K562 (cell line): Measurements from ENCODE around the gene ERI2. TPM values are rescaled to one million over a fixed set of nuclear protein-coding genes. Genes with fewer than 3 reads are reported as not detected.

Source experiments
- ATAC-seq: fragments of 200-7000 bp; cut with Tn5 transposase; 3 replicates; pipeline ENCODE4 v1.9.1; 2020; ENCODE audit warnings: moderate library complexity
- BruUV-seq: library from RNA; stranded (reverse); fragments of 400-500 nt; replicated peaks from 2 replicates; lab custom pipeline; 2021; lab: Mats Ljungman, UMichigan
- CTCF ChIA-PET: fragments of 300-600 bp; formaldehyde crosslinking; extraction: SDS; loops from one replicate; lab custom pipeline; 2021; ENCODE audit warnings: low intra/inter-chr PET ratio; lab: Yijun Ruan, JAX
- POLR2A ChIA-PET: fragments of 300-600, 350-650 bp; sonication (Branson Sonifier 250); formaldehyde crosslinking; extraction: SDS; loops from one replicate; lab custom pipeline; 2021; ENCODE audit warnings: antibody characterized with exemption, inconsistent platforms; lab: Yijun Ruan, JAX
- DNase-seq, 4 experiments: peaks; one replicate each; pipeline versions ENCODE4 v3.0.0 to v3.0.0-alpha.2; 2011 to 2018; ENCODE audit warnings: low spot score in 3 of 4, mixed read lengths in 3 of 4; ENCODE audit errors: extremely low read depth in 1 of 4
- FAIRE-seq: peaks from 2 replicates; lab custom pipeline; 2011; peaks lifted over from hg19 to GRCh38; lab: Jason Lieb, UNC
- H2AFZ ChIP-seq: 2 replicates; pipeline ENCODE4 v1.6.0; 2011; ENCODE audit warnings: low read depth, low read length, control low read depth, inconsistent platforms
- H3K27ac ChIP-seq: fragments of 200-600 bp; 3 replicates; pipeline ENCODE4 v1.8.0; 2011; ENCODE audit warnings: low read depth, mild to moderate bottlenecking, control low read depth, inconsistent platforms, low read length, moderate library complexity, mixed read lengths; ENCODE audit errors: extremely low read depth
- H3K27me3 ChIP-seq, 2 experiments: fragments of 300-600 bp in 1 of 2; 2 replicates in 1 of 2; 3 replicates in 1 of 2; pipeline versions ENCODE4 v1.6.0 to v1.8.0; 2011; ENCODE audit warnings: inconsistent platforms in 2 of 2, low read length in 2 of 2, mild to moderate bottlenecking in 1 of 2, mixed read lengths in 1 of 2, moderate library complexity in 1 of 2; ENCODE audit not compliant: control insufficient read depth in 2 of 2, insufficient read depth in 2 of 2
- H3K36me3 ChIP-seq: fragments of 300-600 bp; 3 replicates; pipeline ENCODE4 v1.8.0; 2011; ENCODE audit warnings: mild to moderate bottlenecking, low read length, inconsistent platforms; ENCODE audit not compliant: control insufficient read depth, insufficient read depth
- H3K4me1 ChIP-seq, 2 experiments: fragments of 200-600 bp in 1 of 2; replicated peaks in 1 of 2; 2 replicates in 1 of 2; 3 replicates in 1 of 2; pipeline versions ENCODE4 v1.5.1 to v1.8.0; 2011; ENCODE audit warnings: inconsistent platforms in 2 of 2, low read length in 2 of 2, mild to moderate bottlenecking in 1 of 2, mixed read lengths in 1 of 2, moderate library complexity in 1 of 2; ENCODE audit not compliant: control insufficient read depth in 2 of 2, insufficient read depth in 2 of 2
- H3K4me2 ChIP-seq: 2 replicates; pipeline ENCODE4 v1.6.1; 2011; ENCODE audit warnings: low read length, control low read depth, inconsistent platforms, mixed read lengths; ENCODE audit not compliant: insufficient read depth
- H3K4me3 ChIP-seq: fragments of 200-600 bp; sonication (generic), shearing (Covaris generic); 2 replicates; pipeline ENCODE4 v1.5.1; 2016; ENCODE audit warnings: control low read depth, inconsistent platforms
- H3K79me2 ChIP-seq: fragments of 200-600 bp; 3 replicates; pipeline ENCODE4 v1.8.0; 2011; ENCODE audit warnings: low read length, inconsistent platforms; ENCODE audit not compliant: control insufficient read depth, insufficient read depth
- H3K9ac ChIP-seq, 2 experiments: 2 replicates each; pipeline versions ENCODE4 v1.6.0 to v1.6.1; 2011; ENCODE audit warnings: low read depth in 2 of 2, low read length in 2 of 2, control low read depth in 1 of 2, inconsistent platforms in 1 of 2, mild to moderate bottlenecking in 1 of 2, mixed read lengths in 1 of 2; ENCODE audit not compliant: insufficient read depth in 1 of 2
- H3K9me1 ChIP-seq: one replicate; pipeline ENCODE4 v1.6.0; 2011; ENCODE audit warnings: inconsistent platforms, mild to moderate bottlenecking, low read length, moderate library complexity; ENCODE audit not compliant: control insufficient read depth, insufficient read depth
- H3K9me3 ChIP-seq: replicated peaks from 2 replicates; pipeline ENCODE4 v1.5.1; 2011; ENCODE audit warnings: low read depth, low read length, inconsistent platforms; ENCODE audit not compliant: control insufficient read depth, insufficient read depth
- H4K20me1 ChIP-seq: replicated peaks from 2 replicates; pipeline ENCODE4 v1.6.1; 2011; ENCODE audit warnings: low read length, inconsistent platforms, mixed read lengths; ENCODE audit not compliant: control insufficient read depth, insufficient read depth
- C11orf30 ChIP-seq: fragments of 450-650 bp; IDR thresholded peaks from 2 replicates; pipeline ENCODE4 v1.6.1; 2016; ENCODE audit warnings: low read depth, mild to moderate bottlenecking
- IRF9 ChIP-seq: fragments of 450-650 bp; IDR thresholded peaks from 2 replicates; pipeline ENCODE4 v1.6.1; 2016; ENCODE audit warnings: missing biosample characterization, missing genetic modification characterization
- NKRF ChIP-seq: fragments of 450-650 bp; IDR thresholded peaks from 2 replicates; pipeline ENCODE4 v1.6.1; 2016; ENCODE audit warnings: borderline replicate concordance
- ZC3H4 ChIP-seq: sonication (generic); formaldehyde crosslinking; IDR thresholded peaks from 2 replicates; pipeline ENCODE4 v1.9.0; 2021; ENCODE audit warnings: missing genetic modification reagents, borderline replicate concordance
- ZNF316 ChIP-seq: fragments of 450-650 bp; IDR thresholded peaks from 2 replicates; pipeline ENCODE4 v1.6.1; 2016
- ZNF639 ChIP-seq, 2 experiments: fragments of 200-800 bp in 1 of 2; sonication (Bioruptor generic) in 1 of 2; sonication (generic) in 1 of 2; formaldehyde crosslinking in 1 of 2; IDR thresholded peaks in 1 of 2; conservative IDR thresholded peaks in 1 of 2; 2 replicates each; pipeline versions ENCODE4 v1.5.0 to v1.6.1; 2016 to 2020; ENCODE audit warnings: missing compliant biosample characterization in 1 of 2, missing genetic modification characterization in 1 of 2, missing genetic modification reagents in 1 of 2
- WGBS: fragments of 100-300 bp; shearing (Covaris generic); methylation state at CpG from one replicate; pipeline ENCODE4 v1.1.6; 2016; ENCODE audit warnings: low coverage, mixed read lengths; ENCODE audit not compliant: insufficient coverage; ENCODE audit errors: missing lambda C conversion rate; 5-methylcytosine and 5-hydroxymethylcytosine counted together
- in situ Hi-C: fragments of 300-500 bp; cut with MboI; formaldehyde crosslinking; loops from 4 replicates; pipeline ENCODE4 v1.15.0; 2018; ENCODE audit warnings: inconsistent platforms, mixed read lengths
- intact Hi-C: fragments of 100-400 bp; cut with micrococcal nuclease; formaldehyde crosslinking; loops from 2 replicates; pipeline ENCODE4 v1.14.2; 2022
- polyA plus RNA-seq, 8 experiments: library from polyadenylated mRNA; depleted of rRNA in 4 of 8; stranded (reverse) in 5 of 8; unstranded in 3 of 8; fragments of >200 nt; fragmentation: Nextera tagmentation in 2 of 8; fragmentation: Illumina TruSeq in 1 of 8; extraction: Ambion mirVana in 2 of 8; extraction: Trizol in 1 of 8; gene quantifications; 2 replicates each; pipeline versions ENCODE4 v1.2.1 to v1.2.3, GENCODE V29; 2011 to 2014; ENCODE audit warnings: inconsistent platforms in 1 of 8, missing spikeins in 1 of 8
- total RNA-seq, 7 experiments: library from RNA; depleted of rRNA in 6 of 7; stranded (reverse); fragments of >200 nt in 6 of 7; fragmentation: Illumina TruSeq in 2 of 7; extraction: Trizol in 2 of 7; gene quantifications; 2 replicates each; pipeline versions ENCODE4 v1.2.1 to v1.2.3, GENCODE V29; 2011 to 2021; ENCODE audit warnings: low replicate concordance in 1 of 7
- TF ChIP-seq, protein P1 (sequence below), 2 experiments: fragments of 450-650 bp in 1 of 2; sonication (generic) in 1 of 2; formaldehyde crosslinking in 1 of 2; IDR thresholded peaks in 1 of 2; conservative IDR thresholded peaks in 1 of 2; 2 replicates each; pipeline versions ENCODE4 v1.6.1 to v1.8.1; 2016 to 2023; ENCODE audit warnings: mild to moderate bottlenecking in 2 of 2, moderate library complexity in 2 of 2, inconsistent platforms in 1 of 2, missing genetic modification reagents in 1 of 2

Gene ERI2
- total and polyA plus RNA-seq, 9 of the 15 experiments (the other 6 are each of a cell fraction or from before 2014, with no cell fraction given) = 23.3 to 57.0 (median 48.1) TPM

- intact Hi-C loops = no loop called here
- Histone ChIP-seq H3K4me1 (peaks cover 2 to 18% of the 10 kb centered on the region in 2 experiments; a peak in 3 of 5 replicates), H3K9me3 (peaks cover 7% of the 10 kb centered on the region), H3K27me3 (no peaks in the 10 kb centered on the region), H3K36me3 (no peaks in the 10 kb centered on the region), H3K4me3 (no peak overlapping the region), H3K4me2 (no peak overlapping the region), H3K79me2 (no peaks in the 10 kb centered on the region), H3K27ac (no peak overlapping the region), H3K9me1 (no peaks in the 10 kb centered on the region), H3K9ac (no peak overlapping the region), H2AFZ (no peak overlapping the region), H4K20me1 (no peaks in the 10 kb centered on the region)
- FAIRE-seq = no peak
- no peak for ATAC-seq
- in situ Hi-C loops = no loop called here
- BruUV-seq = no TSS peak
- 22% methylated on average over 1 of the region's 1 CpG for WGBS
- ChIA-PET CTCF (no interaction called here), POLR2A (interaction anchor here (0.6 to 1.6 kb wide), 4 partner anchors 9 to 22 kb away, joined by 3 to 18 read pairs (median 5); partner anchors contain the start of genes ACSM3 and THUMPD1)
- no peak for TF ChIP-seq IRF9 (tag)
- TF ChIP-seq ZC3H4 (CRISPR knock-in tag) = no peak
- peak; percentile 65; the same call in 1 of the 2 replicates for TF ChIP-seq C11orf30
- peak; percentile 79 for TF ChIP-seq ZNF316
- no peak for DNase-seq
Measured at GRCh38 chr16:20755238-20755637, 51.0 kb downstream of the ERI2 start.

GRCh38 chr16:20753727-20754126, 52.5 kb downstream of the ERI2 start:
- peaks cover 15% of the 10 kb centered on the region for H3K9me3 ChIP-seq
- no peaks in the 10 kb centered on the region for H3K9me1 ChIP-seq
- H3K36me3 ChIP-seq = peaks cover 7% of the 10 kb centered on the region; the same call in 1 of the 3 replicates
- H4K20me1 ChIP-seq = no peaks in the 10 kb centered on the region
- POLR2A ChIA-PET = interaction anchor here (0.6 to 1.4 kb wide), 2 partner anchors 8 to 9 kb away, joined by 3 to 7 read pairs; no protein-coding TSS in a partner anchor
- peak overlapping the region; percentile 54 for H2AFZ ChIP-seq
- FAIRE-seq (no peak), ATAC-seq (peak; percentile 25; the same call in 1 of the 3 replicates), DNase-seq (no peak)
- CTCF ChIA-PET = no interaction called here
- H3K27me3 ChIP-seq = no peaks in the 10 kb centered on the region
- 36% methylated on average over 1 of the region's 1 CpG for WGBS
- no TSS peak for BruUV-seq
- peaks cover 7 to 20% of the 10 kb centered on the region in 2 experiments; a peak in 2 of 5 replicates for H3K4me1 ChIP-seq
- in situ Hi-C loops = no loop called here
- no peak overlapping the region for H3K4me3 ChIP-seq
- no peaks in the 10 kb centered on the region for H3K79me2 ChIP-seq
- H3K9ac ChIP-seq = no peak overlapping the region
- intact Hi-C loops = no loop called here
- H3K4me2 ChIP-seq = no peak overlapping the region
- no peak overlapping the region for H3K27ac ChIP-seq
- TF ChIP-seq NKRF (0 out of 2 replicates have a peak, but pooled peaks have one; percentile 32), ZNF639 (CRISPR knock-in tag; conservative IDR thresholded peaks at IDR 0.05 in 1 of 2, IDR thresholded peaks at IDR 0.05 in 1 of 2) (0 out of 4 replicates have a peak, but pooled peaks of 1 of the 2 experiments have one; percentile 22)
- TF ChIP-seq, protein P1, sequence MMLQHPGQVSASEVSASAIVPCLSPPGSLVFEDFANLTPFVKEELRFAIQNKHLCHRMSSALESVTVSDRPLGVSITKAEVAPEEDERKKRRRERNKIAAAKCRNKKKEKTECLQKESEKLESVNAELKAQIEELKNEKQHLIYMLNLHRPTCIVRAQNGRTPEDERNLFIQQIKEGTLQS (IDR thresholded peaks at IDR 0.05) = peak; percentile 83
- TF ChIP-seq, protein P1 (CRISPR knock-in tag; conservative IDR thresholded peaks at IDR 0.05) = no peak
